Cortex of kidney (tissue), 1 donor: ENCODE data around the gene ZNF74.
"Not testable (repeated sequence)": the region's sequence is repeated elsewhere in the genome, so short reads cannot be mapped to it uniquely, and the experiment has no call there.

Experiments used
- DNase-seq: peaks from one replicate; lab custom pipeline; 2025; lab: John Stamatoyannopoulos, UW

The ZNF74 gene

DNA sequence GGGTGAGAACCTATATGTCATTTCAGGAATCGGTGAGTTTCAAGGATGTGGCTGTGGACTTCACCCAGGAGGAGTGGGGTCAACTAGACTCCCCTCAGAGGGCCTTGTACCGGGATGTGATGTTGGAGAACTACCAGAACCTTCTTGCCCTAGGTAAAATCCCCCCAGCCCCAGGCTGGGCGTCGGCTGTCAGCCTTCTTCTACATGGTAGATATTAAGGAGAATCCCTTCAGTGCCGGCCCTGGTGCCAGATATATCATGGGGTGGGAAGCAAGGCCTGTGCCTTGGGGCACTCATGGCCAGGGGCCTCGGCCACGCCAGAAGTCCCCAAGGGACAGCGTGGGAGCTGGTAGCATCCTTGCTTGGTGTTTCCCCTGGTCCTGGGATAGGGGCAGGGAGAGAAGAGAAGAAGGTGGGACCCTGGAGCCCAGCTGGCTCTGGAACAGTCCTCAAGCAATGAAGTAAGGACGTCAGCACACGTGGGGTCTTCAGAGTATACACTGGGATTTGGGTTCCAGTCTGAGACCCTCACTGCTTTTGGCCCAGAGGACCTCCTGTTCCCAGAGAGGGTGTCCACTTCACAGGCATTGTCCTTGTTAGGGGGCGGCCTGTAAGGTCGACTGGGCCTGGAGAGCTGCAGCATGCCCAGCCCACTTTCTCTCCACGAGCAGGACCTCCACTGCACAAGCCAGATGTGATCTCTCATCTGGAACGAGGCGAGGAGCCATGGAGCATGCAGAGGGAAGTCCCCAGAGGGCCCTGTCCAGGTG lies 6.8 kb downstream of the ZNF74 start:
- no peak for DNase-seq

DNA sequence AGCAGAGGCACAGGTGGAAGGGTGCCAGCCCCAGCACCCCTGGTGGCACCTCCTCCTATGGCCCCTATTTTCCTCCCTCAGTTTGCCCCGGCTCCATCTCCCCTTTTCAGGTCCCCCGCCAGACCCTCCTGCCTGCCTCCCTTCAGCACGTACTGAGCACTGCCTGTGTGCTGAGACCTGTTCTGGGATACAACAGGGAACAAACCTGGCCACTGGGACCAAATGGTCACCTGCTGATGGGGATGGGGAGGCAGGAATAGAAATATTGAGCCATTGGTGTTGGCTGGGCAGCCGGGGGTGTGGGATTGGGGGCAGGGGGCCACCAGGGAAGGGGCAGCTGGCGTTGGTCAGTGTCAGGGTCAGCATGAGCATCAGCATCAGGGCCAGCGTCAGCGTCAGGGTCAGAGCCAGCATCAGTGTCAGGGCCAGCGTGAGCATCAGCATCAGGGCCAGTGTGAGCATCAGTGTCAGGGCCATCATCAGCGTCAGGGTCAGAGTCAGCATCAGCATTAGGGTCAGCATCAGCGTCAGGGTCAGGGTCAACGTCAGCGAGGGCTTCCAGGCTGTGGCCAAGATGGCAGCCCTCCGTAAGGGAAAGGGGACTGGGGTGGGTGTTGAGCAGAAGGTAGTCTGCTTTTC lies 7.5 kb downstream of the ZNF74 start:
- DNase-seq = no peak

DNA sequence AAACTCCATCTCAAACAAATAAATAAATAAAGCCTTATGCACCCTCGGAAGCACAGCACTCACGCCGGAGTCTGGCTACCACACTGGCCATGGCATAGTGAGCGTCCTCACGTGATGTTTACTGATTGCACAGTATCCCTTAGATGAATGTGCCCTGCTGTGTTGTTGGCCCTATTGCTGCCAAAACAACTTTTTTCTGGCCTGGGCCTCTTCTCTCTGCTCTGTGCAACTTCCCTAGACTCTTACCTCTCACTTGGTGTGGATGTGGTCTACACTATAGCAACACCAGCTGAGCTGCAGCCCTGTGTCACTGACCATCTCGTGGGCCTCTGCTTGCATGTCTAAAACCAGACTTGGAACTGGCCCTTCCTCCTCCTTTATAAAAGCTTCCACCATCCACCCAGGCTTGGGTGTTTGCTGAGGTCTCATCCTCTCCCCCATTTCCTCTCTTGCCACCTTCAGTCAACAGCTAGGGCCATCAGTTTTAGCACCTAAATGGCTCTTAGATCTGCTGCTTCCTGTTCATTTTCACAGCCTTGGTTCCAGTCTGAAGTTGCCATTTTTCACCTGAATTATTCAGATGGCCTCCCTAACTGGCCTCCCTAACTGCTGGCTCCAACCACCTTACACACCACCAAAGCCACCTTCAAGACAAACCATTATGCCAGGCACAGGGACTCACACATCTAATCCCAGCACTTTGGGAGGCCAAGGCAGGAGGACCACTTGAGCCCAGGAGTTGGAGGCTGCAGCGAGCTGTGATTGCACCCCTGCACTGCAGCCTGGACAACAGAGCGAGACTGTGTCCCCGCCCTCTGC lies 9.2 kb downstream of the ZNF74 start:
- no peak for DNase-seq

DNA sequence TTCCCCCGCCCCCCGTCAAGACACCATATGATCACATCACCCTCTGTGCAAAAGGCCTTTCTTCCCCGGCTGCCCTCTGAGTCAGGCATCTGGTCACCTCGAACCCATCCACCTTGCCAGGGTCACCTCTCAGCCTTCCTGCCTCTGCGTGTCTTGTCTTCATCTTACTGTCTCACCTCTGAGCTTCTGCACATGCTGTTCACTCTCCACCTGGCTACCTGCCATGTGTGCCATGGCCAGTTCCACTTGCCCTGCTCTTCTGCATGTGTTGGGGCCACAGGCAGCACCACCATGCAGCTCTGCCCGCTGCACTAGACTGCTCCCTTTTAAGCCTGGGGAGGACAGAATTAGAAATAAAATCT lies 9.8 kb downstream of the ZNF74 start:
- no peak for DNase-seq

DNA sequence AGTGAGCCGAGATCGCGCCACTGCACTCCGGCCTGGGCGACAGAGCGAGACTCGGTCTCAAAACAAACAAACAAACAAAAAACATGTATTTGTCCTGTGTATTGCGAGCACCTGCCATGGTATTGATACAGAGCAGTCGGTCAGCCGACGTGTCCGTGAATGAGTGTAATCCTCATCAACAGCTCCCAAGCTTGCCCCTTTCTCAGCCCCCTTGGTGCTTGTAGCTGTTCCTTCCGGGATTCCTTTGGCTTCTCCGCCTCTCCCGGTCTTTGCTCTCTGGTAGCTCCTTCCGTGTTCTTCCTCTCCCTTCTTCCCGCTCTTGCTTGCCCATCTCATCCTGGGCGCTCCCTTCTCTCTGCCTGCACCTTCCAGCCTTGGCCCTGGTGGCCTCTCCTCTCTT lies 10.9 kb downstream of the ZNF74 start:
- DNase-seq = no peak

DNA sequence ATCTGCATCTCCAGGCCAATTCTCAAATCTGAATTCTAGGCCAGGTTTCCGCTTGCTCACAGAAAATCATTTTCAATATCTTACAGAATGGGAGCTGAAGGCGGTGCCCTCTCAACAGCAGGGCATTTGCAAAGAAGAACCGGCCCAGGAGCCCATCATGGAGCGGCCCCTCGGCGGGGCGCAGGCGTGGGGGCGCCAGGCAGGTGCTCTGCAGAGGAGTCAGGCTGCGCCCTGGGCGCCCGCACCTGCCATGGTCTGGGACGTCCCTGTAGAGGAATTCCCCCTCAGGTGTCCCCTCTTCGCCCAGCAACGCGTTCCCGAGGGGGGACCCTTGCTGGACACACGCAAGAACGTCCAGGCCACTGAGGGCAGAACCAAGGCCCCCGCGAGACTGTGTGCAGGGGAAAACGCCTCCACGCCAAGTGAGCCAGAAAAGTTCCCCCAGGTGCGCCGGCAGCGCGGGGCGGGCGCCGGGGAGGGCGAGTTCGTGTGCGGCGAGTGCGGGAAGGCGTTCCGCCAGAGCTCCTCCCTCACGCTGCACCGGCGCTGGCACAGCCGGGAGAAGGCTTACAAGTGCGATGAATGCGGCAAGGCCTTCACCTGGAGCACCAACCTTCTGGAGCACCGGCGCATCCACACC lies 11.5 kb downstream of the ZNF74 start:
- DNase-seq = no peak

DNA sequence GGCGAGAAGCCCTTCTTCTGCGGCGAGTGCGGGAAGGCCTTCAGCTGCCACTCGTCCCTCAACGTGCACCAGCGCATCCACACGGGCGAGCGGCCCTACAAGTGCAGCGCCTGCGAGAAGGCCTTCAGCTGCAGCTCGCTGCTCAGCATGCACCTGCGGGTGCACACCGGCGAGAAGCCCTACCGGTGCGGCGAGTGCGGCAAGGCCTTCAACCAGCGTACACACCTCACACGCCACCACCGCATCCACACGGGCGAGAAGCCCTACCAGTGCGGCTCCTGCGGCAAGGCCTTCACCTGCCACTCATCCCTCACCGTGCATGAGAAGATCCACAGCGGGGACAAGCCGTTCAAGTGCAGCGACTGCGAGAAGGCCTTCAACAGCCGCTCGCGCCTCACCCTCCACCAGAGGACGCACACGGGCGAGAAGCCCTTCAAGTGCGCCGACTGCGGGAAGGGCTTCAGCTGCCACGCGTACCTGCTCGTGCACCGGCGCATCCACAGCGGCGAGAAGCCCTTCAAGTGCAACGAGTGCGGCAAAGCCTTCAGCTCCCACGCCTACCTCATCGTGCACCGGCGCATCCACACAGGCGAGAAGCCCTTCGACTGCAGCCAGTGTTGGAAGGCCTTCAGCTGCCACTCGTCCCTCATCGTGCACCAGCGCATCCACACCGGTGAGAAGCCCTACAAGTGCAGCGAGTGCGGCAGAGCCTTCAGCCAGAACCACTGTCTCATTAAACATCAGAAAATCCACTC lies 12.2 kb downstream of the ZNF74 start:
- no peak for DNase-seq

DNA sequence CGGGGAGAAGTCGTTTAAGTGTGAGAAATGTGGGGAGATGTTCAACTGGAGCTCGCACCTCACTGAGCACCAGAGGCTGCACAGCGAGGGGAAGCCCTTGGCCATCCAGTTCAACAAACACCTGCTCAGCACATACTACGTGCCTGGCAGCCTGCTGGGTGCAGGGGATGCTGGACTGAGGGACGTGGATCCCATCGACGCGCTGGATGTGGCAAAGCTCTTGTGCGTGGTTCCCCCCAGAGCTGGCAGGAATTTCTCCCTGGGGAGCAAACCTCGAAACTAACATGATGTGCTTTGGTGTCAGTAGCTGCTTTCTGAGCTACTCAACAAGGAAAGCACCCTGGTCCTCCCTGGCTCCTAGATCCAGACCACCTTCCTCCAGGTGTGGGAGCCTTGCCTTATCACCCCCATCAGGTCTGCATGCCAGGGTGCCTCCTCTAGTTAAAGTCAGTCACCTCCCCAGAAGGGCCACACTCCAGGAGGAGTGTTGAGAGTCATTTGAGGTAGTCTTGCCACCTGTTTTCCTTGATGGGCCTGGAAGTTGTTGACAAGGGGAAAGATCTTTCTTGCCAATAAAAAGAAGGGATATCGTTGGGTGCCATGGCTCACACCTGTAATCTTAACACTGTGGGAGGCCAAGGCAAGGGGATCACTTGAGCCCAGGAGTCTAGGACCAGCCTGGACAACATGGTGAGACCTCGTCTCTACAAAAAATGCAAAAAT lies 12.9 kb downstream of the ZNF74 start:
- no peak for DNase-seq

DNA sequence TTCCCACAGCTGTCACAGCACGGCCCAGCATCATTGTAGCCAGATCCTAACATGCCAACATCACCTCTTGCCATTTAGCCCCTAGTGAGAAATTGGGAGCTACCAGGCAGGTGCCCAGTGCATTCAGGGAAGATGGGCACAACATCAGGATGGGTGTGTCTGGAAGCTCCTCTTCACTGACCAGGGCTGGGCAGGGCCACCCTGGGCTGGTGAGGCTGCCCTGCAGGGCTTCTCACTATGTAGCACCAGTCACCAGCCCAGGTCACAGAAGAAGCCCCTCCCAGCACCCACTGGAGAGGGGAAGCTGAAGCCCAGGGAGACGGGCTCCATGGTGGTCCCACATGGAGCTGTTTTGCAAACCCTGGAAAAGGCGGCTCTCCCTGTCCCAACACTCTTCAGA lies 13.9 kb downstream of the ZNF74 start:
- DNase-seq = no peak

DNA sequence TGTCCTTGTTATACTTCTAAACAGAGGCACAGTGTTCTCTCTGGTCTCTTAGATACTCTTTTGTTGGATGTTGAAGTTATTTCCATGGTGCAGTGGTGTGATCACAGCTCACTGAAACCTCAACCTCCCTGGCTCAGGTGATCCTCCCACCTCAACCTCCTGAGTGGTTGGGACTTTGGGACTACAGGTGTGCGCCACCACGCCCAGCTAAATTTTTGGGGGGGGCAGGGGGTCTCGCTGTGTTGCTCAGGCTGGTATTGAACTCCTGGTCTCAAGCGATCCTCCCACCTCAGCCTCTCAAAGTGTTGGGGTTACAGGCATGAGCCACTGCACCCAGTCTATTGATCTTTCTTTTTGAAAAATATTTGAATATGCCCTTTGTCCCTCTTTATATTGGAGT lies 14.9 kb downstream of the ZNF74 start:
- DNase-seq = no peak

DNA sequence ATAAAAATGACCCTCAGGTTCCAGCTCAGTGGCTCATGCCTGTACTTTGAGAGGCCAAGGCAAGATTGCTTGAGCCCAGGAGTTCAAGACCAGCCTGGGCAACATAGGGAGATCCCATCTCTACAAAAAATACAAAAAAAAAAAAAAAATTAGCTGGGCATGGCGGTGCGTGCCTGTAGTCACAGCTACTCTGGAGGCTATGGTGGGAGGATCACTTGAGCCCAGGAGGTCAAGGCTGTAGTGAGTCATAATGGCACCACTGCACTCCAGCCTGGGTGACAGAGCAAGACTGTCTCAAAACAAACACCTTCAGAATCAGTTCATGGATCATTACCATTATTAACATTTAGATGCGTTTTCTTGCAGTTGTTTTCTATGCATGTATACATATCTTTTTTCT lies 15.4 kb downstream of the ZNF74 start:
- not testable (repeated sequence) for DNase-seq

DNA sequence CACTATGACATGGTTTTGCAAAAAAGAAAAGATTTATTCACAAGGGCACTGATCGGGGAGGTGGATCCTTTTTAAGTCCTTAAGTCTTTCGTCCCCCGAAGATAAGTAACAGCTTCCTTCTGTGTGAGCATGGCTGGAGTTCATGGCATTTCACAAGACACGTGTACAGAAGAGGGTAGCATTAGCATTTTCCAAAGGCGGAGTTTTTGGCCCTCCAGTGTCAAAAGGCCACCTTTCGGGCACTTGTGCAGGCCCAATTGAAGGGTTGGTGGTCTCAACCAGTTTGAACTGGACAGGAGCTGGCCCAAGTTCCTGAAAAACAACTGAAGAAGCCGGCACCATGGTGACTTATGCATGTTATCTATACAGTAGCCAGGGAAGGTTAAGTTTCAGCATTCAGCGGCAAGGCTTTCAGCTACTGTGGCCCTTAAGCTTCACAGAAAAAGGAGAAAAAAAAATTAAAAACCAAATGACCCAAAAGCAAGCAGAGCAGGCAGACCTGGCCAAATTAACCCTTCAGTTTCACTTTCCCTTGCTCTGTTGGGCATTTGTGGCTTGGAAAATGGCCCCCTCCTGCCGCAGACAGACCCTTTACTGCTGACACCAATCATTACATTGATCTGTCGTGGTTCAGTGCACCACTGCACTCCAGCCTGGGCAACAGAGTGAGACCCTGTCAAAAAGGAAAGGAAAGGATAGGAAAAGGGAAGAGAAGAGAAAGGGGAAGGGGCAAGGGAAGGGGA lies 18.7 kb downstream of the ZNF74 start:
- DNase-seq = no peak

DNA sequence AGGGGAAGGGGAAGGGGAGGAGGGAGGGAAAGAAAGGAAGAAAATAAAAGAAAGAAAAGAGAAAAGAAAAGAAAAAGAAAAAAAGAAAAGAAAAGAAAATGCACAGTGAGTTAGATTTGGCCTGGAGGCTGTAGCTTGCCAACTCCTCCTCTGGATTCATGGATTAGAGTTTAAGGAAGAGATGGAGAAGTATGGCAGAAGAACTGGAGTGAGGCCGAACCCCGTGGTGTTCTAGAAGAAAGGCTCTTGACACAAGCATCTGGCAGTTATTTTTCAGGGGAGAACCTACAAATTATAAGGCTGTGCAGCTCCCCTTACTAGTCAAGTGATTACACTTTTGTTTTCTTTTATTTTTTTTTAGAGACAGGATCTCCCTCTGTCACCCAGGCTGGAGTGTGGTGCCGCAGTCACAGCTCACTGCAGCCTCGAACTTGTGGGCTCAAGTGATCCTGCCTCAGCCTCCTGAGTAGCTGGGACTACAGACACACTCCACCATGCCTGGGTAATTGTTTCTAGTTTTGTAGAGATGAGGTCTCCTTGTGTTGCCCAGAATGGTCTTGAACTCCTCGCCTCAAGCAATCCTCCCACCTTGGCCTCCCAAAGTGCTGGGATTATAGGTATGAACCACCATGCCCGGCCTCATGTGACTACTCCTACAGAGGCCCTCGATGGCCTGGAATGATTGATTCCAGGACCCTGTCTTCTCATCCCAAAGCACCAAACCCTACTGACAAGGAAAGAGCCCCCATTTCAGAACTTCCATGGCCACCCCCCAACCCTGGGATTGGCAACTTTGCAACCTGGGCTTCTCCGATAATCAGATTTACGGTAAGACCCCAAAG lies 19.5 kb downstream of the ZNF74 start:
- DNase-seq = no peak

DNA sequence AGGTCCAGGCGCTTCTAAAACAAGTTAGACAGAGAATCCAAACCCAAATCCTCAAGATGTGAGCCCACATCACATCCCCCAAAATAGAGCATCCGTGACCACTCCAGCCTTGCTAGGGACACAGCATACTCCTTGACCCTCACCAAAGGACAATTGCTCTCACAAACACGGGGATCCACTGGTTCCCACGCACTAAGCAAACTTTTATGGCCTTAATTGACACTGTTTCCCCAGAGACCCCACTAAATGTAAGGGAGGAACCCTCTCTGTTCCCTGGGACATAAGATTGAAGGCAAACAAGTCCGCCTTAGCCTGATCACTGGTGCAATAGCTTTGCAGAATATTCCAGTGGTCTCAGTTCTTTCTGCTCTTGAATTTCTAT lies 20.1 kb downstream of the ZNF74 start:
- DNase-seq = no peak

DNA sequence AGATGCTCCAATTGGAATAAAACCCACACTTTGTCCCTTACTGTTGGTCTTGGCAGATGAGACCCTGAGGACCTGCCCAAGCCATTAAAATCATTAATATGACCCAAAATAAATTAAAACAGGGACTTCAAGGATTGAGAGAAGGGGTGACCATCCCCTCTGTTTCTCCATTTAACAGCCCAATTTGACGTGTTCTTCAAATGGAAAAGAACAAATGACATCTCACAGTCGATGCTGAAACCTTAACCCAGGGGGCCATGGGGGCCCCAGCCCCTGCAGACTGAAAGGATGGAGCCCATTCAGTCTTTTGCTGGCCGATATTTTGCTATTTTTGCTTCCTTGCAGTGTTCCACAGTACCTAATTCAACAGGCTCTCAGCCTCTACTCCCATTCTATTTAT lies 20.5 kb downstream of the ZNF74 start:
- DNase-seq = no peak

DNA sequence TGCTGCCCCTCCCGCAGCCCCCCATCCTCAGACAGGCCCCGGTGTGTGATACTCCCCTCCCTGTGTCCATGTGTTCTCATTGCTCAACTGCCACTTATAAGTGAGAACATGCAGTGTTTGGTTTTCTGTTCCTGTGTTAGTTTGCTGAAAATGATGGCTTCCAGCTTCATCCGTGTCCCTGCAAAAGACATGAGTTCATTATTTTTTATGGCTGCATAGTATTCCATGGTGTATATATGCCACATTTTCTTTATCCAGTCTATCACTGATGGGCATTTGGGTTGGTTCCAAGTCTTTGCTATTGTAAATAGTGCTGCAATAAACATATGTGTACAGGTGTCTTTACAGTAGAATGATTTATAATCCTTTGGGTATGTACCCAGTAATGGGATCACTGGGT lies 21.3 kb downstream of the ZNF74 start:
- not testable (repeated sequence) for DNase-seq

DNA sequence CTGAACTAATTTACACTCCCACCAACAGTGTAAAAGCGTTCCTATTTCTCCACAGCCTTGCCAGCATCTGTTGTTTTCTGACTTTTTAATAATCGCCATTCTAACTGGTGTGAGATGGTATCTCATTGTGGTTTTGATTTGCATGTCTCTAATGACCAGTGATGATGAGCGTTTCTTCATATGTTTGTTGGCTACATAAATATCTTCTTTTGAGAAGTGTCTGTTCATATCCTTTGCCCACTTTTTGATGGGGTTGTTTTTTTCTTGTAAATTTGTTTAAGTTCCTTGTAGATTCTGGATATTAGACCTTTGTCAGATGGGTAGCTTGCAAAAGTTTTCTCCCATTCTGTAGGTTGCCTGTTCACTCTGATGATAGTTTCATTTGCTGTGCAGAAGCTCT lies 21.7 kb downstream of the ZNF74 start:
- DNase-seq = not testable (repeated sequence)

DNA sequence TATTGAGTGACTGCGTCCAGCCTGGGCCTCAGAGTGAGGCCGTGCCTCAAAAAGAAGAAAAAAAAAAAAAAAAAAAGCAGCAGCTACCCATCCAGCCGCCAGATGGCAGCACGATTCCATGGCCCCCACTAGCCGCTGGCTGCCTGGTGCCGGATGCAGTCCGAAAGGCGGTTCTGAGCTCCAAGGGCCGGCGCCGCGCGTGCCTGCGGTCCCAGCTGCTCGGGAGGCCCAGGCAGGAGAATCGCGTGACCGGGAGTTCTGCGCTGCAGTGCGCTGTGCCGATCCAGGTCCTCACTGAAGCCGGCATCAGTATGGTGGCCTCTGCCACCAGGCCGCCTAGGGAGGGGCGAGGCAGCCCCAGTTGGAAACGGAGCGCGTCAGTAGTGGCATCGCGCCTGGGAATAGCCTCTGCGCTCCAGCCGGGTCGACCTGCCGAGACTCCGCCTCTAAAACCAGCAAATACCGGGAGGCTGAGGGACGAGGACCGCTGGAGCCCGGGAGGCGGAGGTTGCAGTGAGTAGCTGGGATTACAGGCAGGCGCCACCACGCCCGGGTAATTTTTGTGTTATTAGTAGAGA lies 24.3 kb downstream of the ZNF74 start:
- no peak for DNase-seq

DNA sequence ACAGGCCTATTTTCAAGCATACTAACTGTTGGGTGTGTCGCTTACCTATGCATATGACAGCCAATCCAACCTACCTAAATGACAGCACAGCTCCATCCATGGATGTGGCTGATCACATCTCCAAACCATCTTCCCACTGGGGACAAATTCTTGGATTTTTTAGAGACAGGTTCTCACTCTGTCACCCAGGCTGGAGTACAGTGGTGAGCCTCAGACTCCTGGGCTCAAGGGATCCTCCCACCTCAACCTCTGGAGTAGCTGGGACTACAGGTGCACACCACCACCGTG lies 25.7 kb downstream of the ZNF74 start:
- DNase-seq = no peak
